Measurements from ENCODE around the gene ATP1B4.

The ATP1B4 gene

GRCh38 chrX:120372667-120373370 lies 10.9 kb downstream of the ATP1B4 start:
- Histone ChIP-seq H3K27ac (ENCODE audit: low read depth, low read length) (no peak overlapping the region), H3K79me2 (ENCODE audit: control insufficient read depth, low read length) (no peaks in the 10 kb centered on the region), H3K36me3 (ENCODE audit: control insufficient read depth, low read length) (no peaks in the 10 kb centered on the region), H3F3A (ENCODE audit: control insufficient read depth, insufficient read depth) (no peaks in the 10 kb centered on the region), H3K27me3 (ENCODE audit: control insufficient read depth, low read length) (no peaks in the 10 kb centered on the region), H3K9me3 (ENCODE audit: control insufficient read depth, insufficient read depth, low read length) (no peaks in the 10 kb centered on the region), H3K9me2 (replicated peaks; ENCODE audit: control insufficient read depth, low read length) (no peaks in the 10 kb centered on the region), H3K4me3 (ENCODE audit: low read length) (no peak overlapping the region), H3K4me2 (ENCODE audit: low read length) (no peak overlapping the region), H4K20me1 (ENCODE audit: control insufficient read depth, insufficient read depth, low read depth, low read length) (no peaks in the 10 kb centered on the region), H3K4me1 (ENCODE audit: control insufficient read depth, low read length) (no peaks in the 10 kb centered on the region)
- TF ChIP-seq CTCF (IDR thresholded peaks at IDR 0.05; ENCODE audit: low read depth, low read length, poor library complexity, severe bottlenecking) (no peak), EZH2phosphoT487 (IDR thresholded peaks at IDR 0.05; ENCODE audit: borderline replicate concordance, low read length) (no peak)

- no peak overlapping the region for H3K27ac ChIP-seq (ENCODE audit: low read depth, low read length)
- H3K9me3 ChIP-seq (ENCODE audit: control insufficient read depth, insufficient read depth, low read length): no peaks in the 10 kb centered on the region
- no peaks in the 10 kb centered on the region for H3K36me3 ChIP-seq (ENCODE audit: control insufficient read depth, low read length)
- H3K4me1 ChIP-seq (ENCODE audit: control insufficient read depth, low read length): no peaks in the 10 kb centered on the region
- no peaks in the 10 kb centered on the region for H3K79me2 ChIP-seq (ENCODE audit: control insufficient read depth, low read length)
- H3K4me2 ChIP-seq (ENCODE audit: low read length): no peak overlapping the region
- TF ChIP-seq EZH2phosphoT487 (IDR thresholded peaks at IDR 0.05; ENCODE audit: borderline replicate concordance, low read length): no peak
- no peak for TF ChIP-seq CTCF (IDR thresholded peaks at IDR 0.05; ENCODE audit: low read depth, low read length, poor library complexity, severe bottlenecking)
- H3F3A ChIP-seq (ENCODE audit: control insufficient read depth, insufficient read depth): no peaks in the 10 kb centered on the region
- no peaks in the 10 kb centered on the region for H4K20me1 ChIP-seq (ENCODE audit: control insufficient read depth, insufficient read depth, low read depth, low read length)
- H3K27me3 ChIP-seq (ENCODE audit: control insufficient read depth, low read length): no peaks in the 10 kb centered on the region
- no peaks in the 10 kb centered on the region for H3K9me2 ChIP-seq (replicated peaks; ENCODE audit: control insufficient read depth, low read length)
- no peak overlapping the region for H3K4me3 ChIP-seq (ENCODE audit: low read length)
Measured at GRCh38 chrX:120377179-120377578, 15.3 kb downstream of the ATP1B4 start.

- H3K9me2 ChIP-seq (replicated peaks; ENCODE audit: control insufficient read depth, low read length): no peaks in the 10 kb centered on the region
- H3K79me2 ChIP-seq (ENCODE audit: control insufficient read depth, low read length): no peaks in the 10 kb centered on the region
- no peak overlapping the region for H3K4me2 ChIP-seq (ENCODE audit: low read length)
- H3K4me1 ChIP-seq (ENCODE audit: control insufficient read depth, low read length): no peaks in the 10 kb centered on the region
- H3K27me3 ChIP-seq (ENCODE audit: control insufficient read depth, low read length): no peaks in the 10 kb centered on the region
- H3K9me3 ChIP-seq (ENCODE audit: control insufficient read depth, insufficient read depth, low read length): no peaks in the 10 kb centered on the region
- TF ChIP-seq CTCF (IDR thresholded peaks at IDR 0.05; ENCODE audit: low read depth, low read length, poor library complexity, severe bottlenecking) (no peak), EZH2phosphoT487 (IDR thresholded peaks at IDR 0.05; ENCODE audit: borderline replicate concordance, low read length) (no peak)
- no peaks in the 10 kb centered on the region for H3K36me3 ChIP-seq (ENCODE audit: control insufficient read depth, low read length)
- H3K4me3 ChIP-seq (ENCODE audit: low read length): no peak overlapping the region
- no peaks in the 10 kb centered on the region for H3F3A ChIP-seq (ENCODE audit: control insufficient read depth, insufficient read depth)
- H3K27ac ChIP-seq (ENCODE audit: low read depth, low read length): no peak overlapping the region
- H4K20me1 ChIP-seq (ENCODE audit: control insufficient read depth, insufficient read depth, low read depth, low read length): no peaks in the 10 kb centered on the region
Measured at GRCh38 chrX:120377715-120378114, 15.8 kb downstream of the ATP1B4 start.

Measured in DOHH2 (cell line).